IMR-90 (cell line): ENCODE measurements around the gene RXRG. TPM values are rescaled to one million over a fixed set of nuclear protein-coding genes. Genes with fewer than 3 reads are reported as not detected.

ENCODE experiments used
- ATAC-seq: fragments of 200-7000 bp; cut with Tn5 transposase; 2 replicates; pipeline ENCODE4 v1.9.1; 2020; ENCODE audit warnings: low read depth, mild to moderate bottlenecking, moderate library complexity
- BruUV-seq: library from RNA; stranded (reverse); fragments of 400-500 nt; replicated peaks from 2 replicates; lab custom pipeline; 2021; lab: Mats Ljungman, UMichigan
- CTCF ChIA-PET: fragments of 300-600 bp; formaldehyde crosslinking; extraction: SDS; loops from one replicate; lab custom pipeline; 2021; ENCODE audit warnings: antibody characterized with exemption; lab: Yijun Ruan, JAX
- POLR2A ChIA-PET: fragments of 300-600 bp; sonication (Branson Sonifier 250); formaldehyde crosslinking; loops from one replicate; lab custom pipeline; 2022; ENCODE audit warnings: antibody characterized with exemption; ENCODE audit not compliant: unreplicated experiment; lab: Charles Lee
- DNase-seq: peaks from one replicate; pipeline ENCODE4 v3.0.0; 2013
- H2AFZ ChIP-seq: replicated peaks from 2 replicates; pipeline ENCODE3; 2013; ENCODE audit warnings: low read length, mild to moderate bottlenecking; ENCODE audit not compliant: poor library complexity
- H2AK5ac ChIP-seq: 2 replicates; pipeline ENCODE4 v1.6.1; 2013; ENCODE audit warnings: low read depth, low read length, inconsistent platforms
- H2AK9ac ChIP-seq: replicated peaks from 2 replicates; pipeline ENCODE3; 2013; ENCODE audit warnings: mild to moderate bottlenecking, low read depth, low read length, moderate library complexity; ENCODE audit not compliant: poor library complexity
- H2BK120ac ChIP-seq: 2 replicates; pipeline ENCODE4 v1.6.1; 2013; ENCODE audit warnings: low read depth, low read length, inconsistent platforms
- H2BK15ac ChIP-seq: 3 replicates; pipeline ENCODE4 v1.6.1; 2013; ENCODE audit warnings: low read depth, low read length, inconsistent platforms
- H2BK20ac ChIP-seq: 2 replicates; pipeline ENCODE4 v1.6.1; 2013; ENCODE audit warnings: low read depth, mild to moderate bottlenecking, inconsistent platforms, low read length, moderate library complexity
- H2BK5ac ChIP-seq: 2 replicates; pipeline ENCODE4 v1.6.1; 2013; ENCODE audit warnings: mild to moderate bottlenecking, low read depth, low read length, inconsistent platforms; ENCODE audit not compliant: poor library complexity, severe bottlenecking
- H3K14ac ChIP-seq: replicated peaks from 2 replicates; pipeline ENCODE4 v1.6.1; 2013; ENCODE audit warnings: low read depth, low read length, inconsistent platforms
- H3K18ac ChIP-seq: 2 replicates; pipeline ENCODE4 v1.6.1; 2013; ENCODE audit warnings: low read depth, low read length, control low read depth
- H3K23ac ChIP-seq: 2 replicates; pipeline ENCODE4 v1.6.1; 2013; ENCODE audit warnings: low read depth, low read length, inconsistent platforms
- H3K27ac ChIP-seq: 2 replicates; pipeline ENCODE4 v1.5.1; 2013; ENCODE audit warnings: mild to moderate bottlenecking, control low read depth, low read length; ENCODE audit not compliant: insufficient read depth
- H3K27me3 ChIP-seq: 2 replicates; pipeline ENCODE4 v1.6.1; 2013; ENCODE audit warnings: low read length; ENCODE audit not compliant: control insufficient read depth, insufficient read depth
- H3K36me3 ChIP-seq: 2 replicates; pipeline ENCODE4 v1.6.1; 2013; ENCODE audit warnings: low read length, mixed read lengths; ENCODE audit not compliant: control insufficient read depth, insufficient read depth
- H3K4ac ChIP-seq: 2 replicates; pipeline ENCODE4 v1.6.1; 2013; ENCODE audit warnings: low read depth, low read length, inconsistent platforms
- H3K4me1 ChIP-seq: 2 replicates; pipeline ENCODE4 v1.6.1; 2013; ENCODE audit warnings: low read length, mixed read lengths; ENCODE audit not compliant: control insufficient read depth, insufficient read depth
- H3K4me2 ChIP-seq: 2 replicates; pipeline ENCODE4 v1.6.1; 2013; ENCODE audit warnings: low read depth, mild to moderate bottlenecking, control low read depth, low read length, moderate library complexity
- H3K4me3 ChIP-seq: 2 replicates; pipeline ENCODE4 v1.5.1; 2013; ENCODE audit warnings: low read depth, mild to moderate bottlenecking, control low read depth, low read length, moderate library complexity; ENCODE audit not compliant: insufficient read depth
- H3K56ac ChIP-seq: 2 replicates; pipeline ENCODE4 v1.6.1; 2013; ENCODE audit warnings: low read length, inconsistent platforms; ENCODE audit not compliant: insufficient read depth; ENCODE audit errors: extremely low read depth
- H3K79me1 ChIP-seq, 2 experiments: 2 replicates each; pipeline ENCODE4 v1.6.1; 2013; ENCODE audit warnings: low read length in 2 of 2, inconsistent platforms in 1 of 2, low read depth in 1 of 2
- H3K9ac ChIP-seq: 2 replicates; pipeline ENCODE4 v1.6.1; 2013; ENCODE audit warnings: low read depth, low read length, control low read depth
- H3K9me1 ChIP-seq: 2 replicates; pipeline ENCODE4 v1.6.1; 2013; ENCODE audit warnings: low read length, inconsistent platforms; ENCODE audit not compliant: insufficient read depth
- H3K9me3 ChIP-seq: 2 replicates; pipeline ENCODE4 v1.6.1; 2013; ENCODE audit warnings: low read length; ENCODE audit not compliant: control insufficient read depth, insufficient read depth
- H4K20me1 ChIP-seq: 2 replicates; pipeline ENCODE4 v1.6.1; 2013; ENCODE audit warnings: low read length, inconsistent platforms; ENCODE audit not compliant: insufficient read depth
- H4K5ac ChIP-seq: 2 replicates; pipeline ENCODE4 v1.6.1; 2013; ENCODE audit warnings: mild to moderate bottlenecking, low read depth, low read length, control low read depth
- H4K8ac ChIP-seq, 2 experiments: 2 replicates each; pipeline ENCODE4 v1.6.1; 2013; ENCODE audit warnings: low read depth in 2 of 2, low read length in 2 of 2, control low read depth in 1 of 2, inconsistent platforms in 1 of 2
- H4K91ac ChIP-seq: 2 replicates; pipeline ENCODE4 v1.6.1; 2013; ENCODE audit warnings: low read depth, low read length, inconsistent platforms; ENCODE audit not compliant: insufficient read depth
- BHLHE40 ChIP-seq: fragments of 150-350 bp; IDR thresholded peaks from 2 replicates; pipeline ENCODE4 v1.6.1; 2016; ENCODE audit warnings: mild to moderate bottlenecking, low read depth, low read length
- CHD1 ChIP-seq: IDR thresholded peaks from 2 replicates; pipeline ENCODE4 v1.6.1; 2012; ENCODE audit warnings: low read depth, low read length, improper control_type of control experiment
- MXI1 ChIP-seq: IDR thresholded peaks from 2 replicates; pipeline ENCODE4 v1.6.1; 2012; ENCODE audit warnings: low read depth, mild to moderate bottlenecking, low read length, moderate library complexity, borderline replicate concordance
- whole genome bisulfite sequencing, 2 experiments: methylation state at CpG; one replicate each; pipeline versions ENCODE4 v1.1.5 to v1.1.7; 2013; ENCODE audit warnings: missing lambda C conversion rate in 2 of 2; ENCODE audit not compliant: insufficient read length in 1 of 2; ENCODE audit errors: extremely low coverage in 2 of 2; 5-methylcytosine and 5-hydroxymethylcytosine counted together
- dilution Hi-C: fragments of 300-500 bp; cut with HindIII; formaldehyde crosslinking; loops from one replicate; pipeline ENCODE4 v1.14.3; 2018; ENCODE audit warnings: low sequenced_read_pairs; ENCODE audit not compliant: unreplicated experiment
- in situ Hi-C: fragments of 300-500 bp; cut with MboI; formaldehyde crosslinking; loops from 3 replicates; pipeline ENCODE4 v1.14.3; 2019; ENCODE audit warnings: low sequenced_read_pairs, inconsistent platforms, mixed read lengths
- intact Hi-C: fragments of 100-400 bp; cut with micrococcal nuclease; formaldehyde crosslinking; loops from 2 replicates; pipeline ENCODE4 v1.10.0; 2022
- polyA plus RNA-seq, 3 experiments: library from polyadenylated mRNA; depleted of rRNA; stranded (reverse); fragments of >200 nt; gene quantifications; 2 replicates each; pipeline ENCODE4 v1.2.3, GENCODE V29; 2012; ENCODE audit warnings: low replicate concordance in 1 of 3
- total RNA-seq: library from RNA; depleted of rRNA; stranded (reverse); fragments of >200 nt; gene quantifications from 2 replicates; pipeline ENCODE4 v1.2.3, GENCODE V29; 2012
- TF ChIP-seq, protein P1 (sequence below): fragments of 150-350 bp; IDR thresholded peaks from 2 replicates; pipeline ENCODE4 v1.6.1; 2016; ENCODE audit warnings: low read depth, mild to moderate bottlenecking, low read length, moderate library complexity, borderline replicate concordance
- TF ChIP-seq, protein P2 (sequence below): conservative IDR thresholded peaks from 2 replicates; pipeline ENCODE4 v1.5.1; 2012; ENCODE audit warnings: mild to moderate bottlenecking, low read depth, low read length, improper control_type of control experiment

Gene RXRG
- total and polyA plus RNA-seq, 2 of the 4 experiments (the other 2 are of a cell fraction): not detected

DNA sequence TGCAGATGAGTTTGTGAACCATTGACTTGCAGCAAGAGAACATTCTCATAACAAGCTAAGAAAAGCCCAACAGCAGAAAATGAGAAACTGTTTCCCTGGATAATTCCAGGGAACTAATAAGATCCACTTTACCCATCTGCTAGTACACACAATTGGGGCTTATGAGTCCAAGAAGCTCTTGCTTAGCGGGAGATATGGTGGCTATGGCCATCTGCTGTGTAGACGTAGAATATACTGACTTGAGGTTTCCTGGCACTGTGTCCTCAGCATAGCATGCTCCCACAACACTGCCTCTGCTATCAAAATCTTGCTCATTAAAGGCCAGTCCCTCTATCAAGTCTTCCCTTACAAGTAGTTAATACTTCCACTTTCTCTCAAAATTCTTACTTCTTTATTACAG lies 6.8 kb upstream of the RXRG start:
- Histone ChIP-seq H4K91ac (no peak overlapping the region), H2AK9ac (no peak overlapping the region), H4K5ac (no peak overlapping the region), H3K18ac (no peak overlapping the region), H3K4me2 (no peak overlapping the region), H3K4me1 (no peaks in the 10 kb centered on the region), H2AFZ (no peak overlapping the region), H2AK5ac (no peak overlapping the region), H3K4me3 (no peak overlapping the region), H3K23ac (no peak overlapping the region), H3K27me3 (no peaks in the 10 kb centered on the region), H2BK20ac (no peak overlapping the region), H3K9ac (no peak overlapping the region), H2BK5ac (no peak overlapping the region), H2BK120ac (no peak overlapping the region), H3K9me1 (no peaks in the 10 kb centered on the region), H3K56ac (no peak overlapping the region), H3K9me3 (no peaks in the 10 kb centered on the region), H4K8ac (no peak overlapping the region), H3K14ac (no peak overlapping the region), H3K4ac (no peak overlapping the region), H4K20me1 (no peaks in the 10 kb centered on the region), H3K27ac (no peak overlapping the region), H3K36me3 (no peaks in the 10 kb centered on the region), H2BK15ac (no peak overlapping the region), H3K79me1 (no peaks in the 10 kb centered on the region)
- DNase-seq: no peak
- no peak for ATAC-seq
- in situ Hi-C loops (no loop called here), intact Hi-C loops (no loop called here), dilution Hi-C loops (no loop called here)
- no TSS peak for BruUV-seq
- ChIA-PET CTCF (no interaction called here), POLR2A (no interaction called here)
- TF ChIP-seq, protein P1, sequence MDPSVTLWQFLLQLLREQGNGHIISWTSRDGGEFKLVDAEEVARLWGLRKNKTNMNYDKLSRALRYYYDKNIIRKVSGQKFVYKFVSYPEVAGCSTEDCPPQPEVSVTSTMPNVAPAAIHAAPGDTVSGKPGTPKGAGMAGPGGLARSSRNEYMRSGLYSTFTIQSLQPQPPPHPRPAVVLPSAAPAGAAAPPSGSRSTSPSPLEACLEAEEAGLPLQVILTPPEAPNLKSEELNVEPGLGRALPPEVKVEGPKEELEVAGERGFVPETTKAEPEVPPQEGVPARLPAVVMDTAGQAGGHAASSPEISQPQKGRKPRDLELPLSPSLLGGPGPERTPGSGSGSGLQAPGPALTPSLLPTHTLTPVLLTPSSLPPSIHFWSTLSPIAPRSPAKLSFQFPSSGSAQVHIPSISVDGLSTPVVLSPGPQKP: no peak
- no peak for TF ChIP-seq MXI1
- TF ChIP-seq BHLHE40: no peak
- TF ChIP-seq, protein P2, sequence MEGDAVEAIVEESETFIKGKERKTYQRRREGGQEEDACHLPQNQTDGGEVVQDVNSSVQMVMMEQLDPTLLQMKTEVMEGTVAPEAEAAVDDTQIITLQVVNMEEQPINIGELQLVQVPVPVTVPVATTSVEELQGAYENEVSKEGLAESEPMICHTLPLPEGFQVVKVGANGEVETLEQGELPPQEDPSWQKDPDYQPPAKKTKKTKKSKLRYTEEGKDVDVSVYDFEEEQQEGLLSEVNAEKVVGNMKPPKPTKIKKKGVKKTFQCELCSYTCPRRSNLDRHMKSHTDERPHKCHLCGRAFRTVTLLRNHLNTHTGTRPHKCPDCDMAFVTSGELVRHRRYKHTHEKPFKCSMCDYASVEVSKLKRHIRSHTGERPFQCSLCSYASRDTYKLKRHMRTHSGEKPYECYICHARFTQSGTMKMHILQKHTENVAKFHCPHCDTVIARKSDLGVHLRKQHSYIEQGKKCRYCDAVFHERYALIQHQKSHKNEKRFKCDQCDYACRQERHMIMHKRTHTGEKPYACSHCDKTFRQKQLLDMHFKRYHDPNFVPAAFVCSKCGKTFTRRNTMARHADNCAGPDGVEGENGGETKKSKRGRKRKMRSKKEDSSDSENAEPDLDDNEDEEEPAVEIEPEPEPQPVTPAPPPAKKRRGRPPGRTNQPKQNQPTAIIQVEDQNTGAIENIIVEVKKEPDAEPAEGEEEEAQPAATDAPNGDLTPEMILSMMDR: no peak
- TF ChIP-seq CHD1: no peak
- no CpG with 5 or more reads among the region's 2 CpGs for WGBS, 2 experiments
